Measurements from ENCODE around the gene TRMT112. TPM values are rescaled to one million over a fixed set of nuclear protein-coding genes. Genes with fewer than 3 reads are reported as not detected.

Gene TRMT112
- total and polyA plus RNA-seq, 5 donors: 91.7 to 144 (median 102) TPM

- 86% methylated on average over 7 of the region's 7 CpGs for WGBS
- Histone ChIP-seq H3K27me3 (ENCODE audit: control insufficient read depth, insufficient read depth) (no peaks in the 10 kb centered on the region), H3K9me3 (ENCODE audit: control insufficient read depth, low read length) (no peaks in the 10 kb centered on the region), H3K27ac (ENCODE audit: low read length) (no peak overlapping the region), H3K4me3 (ENCODE audit: low read length) (no peak overlapping the region), H3K4me1 (ENCODE audit: control insufficient read depth, insufficient read depth, low read length) (no peaks in the 10 kb centered on the region)
- ATAC-seq: no peak
- intact Hi-C loops (cut with DNase I): no loop called here
- no peak for DNase-seq
Observed at GRCh38 chr11:64349025-64349387, 31.6 kb upstream of the TRMT112 start.

GRCh38 chr11:64348383-64349024 is 31.1 kb upstream of the TRMT112 start:
- Histone ChIP-seq H3K4me1 (ENCODE audit: control insufficient read depth, insufficient read depth, low read length) (no peaks in the 10 kb centered on the region), H3K9me3 (ENCODE audit: control insufficient read depth, low read length) (no peaks in the 10 kb centered on the region), H3K27ac (ENCODE audit: low read length) (no peak overlapping the region), H3K4me3 (ENCODE audit: low read length) (no peak overlapping the region), H3K27me3 (ENCODE audit: control insufficient read depth, insufficient read depth) (no peaks in the 10 kb centered on the region)
- DNase-seq (peak in 1 of 3 donors; percentile 55), ATAC-seq (no peak)
- 60% methylated on average over 14 of the region's 14 CpGs for WGBS
- intact Hi-C loops (cut with DNase I): no loop called here

DNA sequence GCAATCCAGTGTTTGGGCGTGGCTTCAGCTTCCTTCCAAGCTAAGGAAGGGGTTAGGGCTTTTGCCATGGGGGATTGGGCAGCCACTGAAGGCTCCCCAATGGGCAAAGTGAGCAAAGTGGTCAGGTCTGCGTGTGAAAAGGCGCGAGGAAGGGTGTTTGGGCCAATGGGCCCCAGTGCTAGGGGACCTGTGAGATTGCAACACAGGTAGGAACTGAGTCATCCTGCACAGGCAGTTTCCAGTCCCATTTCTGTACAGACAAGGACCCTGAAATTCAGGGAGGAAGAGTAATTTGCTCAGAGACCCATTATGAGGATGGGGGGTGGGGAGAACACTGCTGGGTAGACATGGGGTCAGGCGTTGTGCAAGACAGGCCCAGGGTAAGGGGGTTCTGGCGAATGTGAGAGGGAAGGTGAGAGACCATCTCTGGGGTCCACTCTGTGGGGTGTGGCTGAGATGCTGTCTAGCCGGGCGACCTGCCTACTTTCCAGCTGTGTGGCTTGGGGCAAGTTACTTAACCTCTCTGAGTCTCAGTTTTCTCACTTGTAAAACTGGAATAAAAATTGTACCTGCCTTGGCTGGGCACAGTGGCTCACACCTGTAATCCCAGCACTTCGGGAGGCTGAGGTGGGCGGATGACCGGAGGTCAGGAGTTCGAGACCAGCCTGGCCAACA is 30.0 kb upstream of the TRMT112 start:
- DNase-seq (no peak), ATAC-seq (no peak)
- Histone ChIP-seq H3K27ac (ENCODE audit: low read length) (no peak overlapping the region), H3K4me3 (ENCODE audit: low read length) (no peak overlapping the region), H3K4me1 (ENCODE audit: control insufficient read depth, insufficient read depth, low read length) (no peaks in the 10 kb centered on the region), H3K9me3 (ENCODE audit: control insufficient read depth, low read length) (no peaks in the 10 kb centered on the region), H3K27me3 (ENCODE audit: control insufficient read depth, insufficient read depth) (no peaks in the 10 kb centered on the region)
- whole genome bisulfite sequencing: 89% methylated on average over 12 of the region's 12 CpGs
- intact Hi-C loops (cut with DNase I): no loop called here

DNA sequence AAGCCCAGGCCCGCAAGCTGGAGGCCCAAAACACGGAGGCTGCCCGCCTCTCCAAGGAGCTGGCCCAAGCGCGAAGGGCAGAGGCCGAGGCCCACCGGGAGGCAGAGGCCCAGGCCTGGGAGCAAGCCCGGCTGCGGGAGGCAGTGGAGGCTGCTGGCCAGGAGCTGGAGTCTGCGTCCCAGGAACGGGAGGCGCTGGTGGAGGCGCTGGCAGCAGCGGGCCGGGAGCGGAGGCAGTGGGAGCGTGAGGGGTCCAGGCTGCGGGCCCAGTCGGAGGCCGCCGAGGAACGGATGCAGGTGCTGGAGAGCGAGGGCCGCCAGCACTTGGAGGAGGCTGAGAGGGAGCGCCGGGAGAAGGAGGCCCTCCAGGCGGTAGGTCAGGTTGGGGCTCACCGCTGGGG is 27.4 kb upstream of the TRMT112 start:
- Histone ChIP-seq H3K4me3 (ENCODE audit: low read length) (no peak overlapping the region), H3K4me1 (ENCODE audit: control insufficient read depth, insufficient read depth, low read length) (no peaks in the 10 kb centered on the region), H3K27me3 (ENCODE audit: control insufficient read depth, insufficient read depth) (no peaks in the 10 kb centered on the region), H3K27ac (ENCODE audit: low read length) (no peak overlapping the region), H3K9me3 (ENCODE audit: control insufficient read depth, low read length) (no peaks in the 10 kb centered on the region)
- 96% methylated on average over 28 of the region's 28 CpGs for WGBS
- DNase-seq (peak in 1 of 3 donors; percentile 61), ATAC-seq (no peak)
- intact Hi-C loops (cut with DNase I): no loop called here

DNA sequence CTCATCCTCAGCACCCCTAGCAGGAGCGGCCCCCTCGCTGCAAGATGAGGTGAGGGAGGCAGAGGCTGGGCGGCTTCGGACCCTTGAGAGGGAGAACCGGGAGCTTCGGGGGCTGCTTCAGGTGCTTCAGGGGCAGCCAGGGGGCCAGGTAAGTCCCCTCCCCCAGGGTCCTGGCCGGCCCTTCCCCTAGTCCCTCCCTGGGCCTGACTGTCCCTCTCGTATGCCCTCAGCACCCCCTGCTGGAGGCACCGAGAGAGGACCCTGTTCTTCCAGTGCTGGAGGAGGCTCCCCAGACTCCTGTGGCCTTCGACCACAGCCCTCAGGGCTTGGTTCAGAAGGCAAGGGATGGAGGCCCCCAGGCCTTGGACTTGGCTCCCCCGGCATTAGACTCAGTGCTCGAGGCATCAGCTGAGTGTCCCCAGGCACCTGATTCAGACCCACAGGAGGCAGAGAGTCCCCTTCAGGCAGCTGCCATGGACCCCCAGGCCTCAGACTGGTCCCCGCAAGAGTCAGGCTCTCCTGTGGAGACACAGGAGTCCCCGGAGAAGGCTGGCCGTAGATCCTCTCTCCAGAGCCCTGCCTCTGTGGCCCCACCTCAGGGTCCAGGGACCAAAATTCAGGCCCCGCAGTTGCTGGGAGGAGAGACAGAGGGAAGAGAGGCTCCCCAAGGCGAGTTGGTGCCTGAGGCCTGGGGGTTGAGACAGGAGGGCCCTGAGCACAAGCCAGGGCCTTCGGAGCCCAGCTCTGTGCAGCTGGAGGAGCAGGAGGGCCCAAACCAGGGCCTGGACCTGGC is 26.6 kb upstream of the TRMT112 start:
- peak in 2 of 3 donors; percentile 70 to 73 for DNase-seq
- 81% methylated on average over 18 of the region's 18 CpGs for WGBS
- ATAC-seq: peak in 1 of 2 donors; percentile 4
- no peaks in the 10 kb centered on the region for H3K9me3 ChIP-seq (ENCODE audit: control insufficient read depth, low read length)
- no peak overlapping the region for H3K4me3 ChIP-seq (ENCODE audit: low read length)
- intact Hi-C loops (cut with DNase I): no loop called here
- no peaks in the 10 kb centered on the region for H3K4me1 ChIP-seq (ENCODE audit: control insufficient read depth, insufficient read depth, low read length)
- no peak overlapping the region for H3K27ac ChIP-seq (ENCODE audit: low read length)
- no peaks in the 10 kb centered on the region for H3K27me3 ChIP-seq (ENCODE audit: control insufficient read depth, insufficient read depth)

DNA sequence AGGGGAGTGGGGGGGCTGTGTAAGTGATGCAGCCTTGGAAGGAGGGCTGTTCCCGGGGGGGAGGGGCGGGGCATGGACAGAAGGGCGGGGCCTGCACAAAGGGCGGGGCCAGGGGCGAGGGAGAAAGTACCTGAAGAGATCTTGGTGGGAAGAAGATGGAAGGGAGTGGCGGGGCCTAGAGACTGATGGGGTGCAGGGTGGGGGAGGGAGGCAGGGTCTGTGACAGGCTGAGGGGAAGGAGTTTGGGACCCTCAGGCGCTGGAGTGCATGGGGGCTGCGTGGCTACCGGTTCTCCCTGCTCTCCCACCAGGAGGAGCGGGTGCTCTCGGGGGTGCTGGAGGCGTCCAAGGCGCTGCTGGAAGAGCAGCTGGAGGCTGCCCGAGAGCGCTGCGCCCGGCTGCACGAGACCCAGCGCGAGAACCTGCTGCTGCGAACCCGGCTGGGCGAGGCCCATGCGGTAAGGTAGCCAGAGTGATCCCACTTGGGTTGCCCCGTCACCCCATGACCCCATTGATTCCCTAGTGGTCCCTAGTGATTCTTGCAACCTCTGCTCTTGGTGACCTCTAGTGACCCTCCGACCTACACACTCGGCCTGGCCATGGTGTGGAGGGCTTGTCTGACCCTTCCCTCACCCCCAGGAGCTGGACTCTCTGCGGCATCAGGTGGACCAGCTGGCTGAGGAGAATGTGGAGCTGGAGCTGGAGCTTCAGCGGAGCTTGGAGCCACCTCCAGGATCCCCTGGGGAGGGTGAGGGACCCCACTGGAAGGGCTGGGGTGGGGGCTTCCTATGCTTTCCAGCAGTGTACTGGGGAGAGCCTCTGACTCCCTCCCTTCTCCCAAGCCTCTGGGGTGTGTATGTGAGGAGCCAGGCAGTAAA is 25.7 kb upstream of the TRMT112 start:
- intact Hi-C loops (cut with DNase I): no loop called here
- Histone ChIP-seq H3K4me1 (ENCODE audit: control insufficient read depth, insufficient read depth, low read length) (no peaks in the 10 kb centered on the region), H3K9me3 (ENCODE audit: control insufficient read depth, low read length) (no peaks in the 10 kb centered on the region), H3K27ac (ENCODE audit: low read length) (no peak overlapping the region), H3K27me3 (ENCODE audit: control insufficient read depth, insufficient read depth) (no peaks in the 10 kb centered on the region), H3K4me3 (ENCODE audit: low read length) (peak overlapping the region; percentile 12)
- 63% methylated on average over 29 of the region's 29 CpGs for WGBS
- DNase-seq (peak in 2 of 3 donors; percentile 38 to 61), ATAC-seq (peak in 1 of 2 donors; percentile 23)

DNA sequence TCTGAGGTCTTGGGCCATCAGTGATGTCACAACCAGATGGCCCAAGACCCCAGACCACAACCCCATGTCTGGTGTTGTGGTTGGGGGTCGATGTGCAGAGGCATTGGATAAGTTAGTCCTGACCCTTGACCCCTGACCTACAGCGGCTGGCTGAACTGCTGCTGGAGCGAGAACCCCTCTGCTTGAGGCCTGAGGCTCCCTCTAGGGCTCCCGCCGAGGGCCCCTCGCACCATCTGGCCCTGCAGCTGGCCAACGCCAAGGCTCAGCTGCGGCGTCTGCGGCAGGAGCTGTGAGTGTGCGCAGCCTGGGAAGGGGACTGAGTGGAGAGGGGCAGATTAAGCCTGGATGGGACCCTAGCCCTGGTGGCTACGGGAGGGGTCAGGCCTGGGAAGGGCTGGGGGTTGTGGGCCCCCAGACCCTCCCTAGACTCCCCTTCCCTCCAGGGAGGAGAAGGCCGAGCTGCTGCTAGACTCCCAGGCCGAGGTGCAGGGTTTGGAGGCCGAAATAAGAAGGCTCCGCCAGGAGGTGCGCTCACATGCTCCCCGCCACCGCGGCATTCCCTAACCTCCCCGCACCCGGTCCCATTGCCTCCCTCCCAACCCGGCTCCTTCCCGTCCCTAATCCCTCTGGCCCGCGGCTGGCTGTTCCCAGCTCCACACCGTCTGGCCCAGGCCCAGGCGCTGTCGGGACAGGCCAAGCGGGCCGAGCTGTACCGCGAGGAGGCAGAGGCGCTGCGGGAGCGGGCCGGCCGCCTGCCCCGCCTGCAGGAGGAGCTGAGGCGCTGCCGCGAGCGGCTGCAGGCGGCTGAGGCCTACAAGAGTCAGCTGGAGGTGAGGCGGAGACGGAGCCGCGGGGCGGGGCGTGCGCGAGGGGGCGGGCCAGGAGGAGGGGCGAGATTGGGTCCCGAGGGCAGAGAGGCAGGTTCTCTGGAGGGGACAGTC is 24.8 kb upstream of the TRMT112 start:
- intact Hi-C loops (cut with DNase I): no loop called here

DNA sequence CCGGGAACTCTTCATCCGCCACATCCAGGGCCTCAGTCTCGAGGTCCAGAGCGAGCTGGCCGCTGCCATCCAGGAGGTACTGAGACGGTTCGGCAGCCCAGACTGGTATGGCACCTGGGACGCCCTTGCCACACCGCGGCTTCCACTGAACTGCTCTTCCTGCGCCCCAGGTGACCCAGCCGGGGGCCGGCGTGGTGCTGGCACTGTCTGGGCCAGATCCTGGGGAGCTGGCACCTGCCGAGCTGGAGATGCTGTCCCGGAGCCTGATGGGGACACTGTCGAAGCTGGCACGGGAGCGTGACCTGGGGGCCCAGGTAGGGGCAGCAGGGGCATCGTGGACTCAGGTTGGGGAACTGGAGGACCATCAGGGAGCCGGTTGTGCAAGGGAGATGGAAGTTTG is 24.1 kb upstream of the TRMT112 start:
- H3K4me1 ChIP-seq (ENCODE audit: control insufficient read depth, insufficient read depth, low read length): no peaks in the 10 kb centered on the region
- no peak overlapping the region for H3K27ac ChIP-seq (ENCODE audit: low read length)
- no peaks in the 10 kb centered on the region for H3K9me3 ChIP-seq (ENCODE audit: control insufficient read depth, low read length)
- 80% methylated on average over 21 of the region's 21 CpGs for WGBS
- H3K4me3 ChIP-seq (ENCODE audit: low read length): no peak overlapping the region
- intact Hi-C loops (cut with DNase I): no loop called here
- no peak for ATAC-seq
- no peaks in the 10 kb centered on the region for H3K27me3 ChIP-seq (ENCODE audit: control insufficient read depth, insufficient read depth)
- peak in 2 of 3 donors; percentile 66 to 71 for DNase-seq

More for the DNA sequence above, 24.8 kb upstream of the TRMT112 start:
- H3K4me1 ChIP-seq (ENCODE audit: control insufficient read depth, insufficient read depth, low read length): no peaks in the 10 kb centered on the region
- H3K27ac ChIP-seq (ENCODE audit: low read length): peak overlapping the region; percentile 33
- peak; percentile 91 to 92 for ATAC-seq
- H3K4me3 ChIP-seq (ENCODE audit: low read length): peak overlapping the region; percentile 12
- no peaks in the 10 kb centered on the region for H3K27me3 ChIP-seq (ENCODE audit: control insufficient read depth, insufficient read depth)
- no peaks in the 10 kb centered on the region for H3K9me3 ChIP-seq (ENCODE audit: control insufficient read depth, low read length)
- DNase-seq: peak; percentile 90 to 97 (median 95)
- WGBS: 18% methylated on average over 55 of the region's 55 CpGs

GRCh38 chr11:64340671-64341335 is 23.4 kb upstream of the TRMT112 start:
- no peaks in the 10 kb centered on the region for H3K9me3 ChIP-seq (ENCODE audit: control insufficient read depth, low read length)
- intact Hi-C loops (cut with DNase I): no loop called here
- 27% methylated on average over 33 of the region's 33 CpGs for WGBS
- H3K27me3 ChIP-seq (ENCODE audit: control insufficient read depth, insufficient read depth): no peaks in the 10 kb centered on the region
- H3K4me1 ChIP-seq (ENCODE audit: control insufficient read depth, insufficient read depth, low read length): no peaks in the 10 kb centered on the region
- DNase-seq (peak in 2 of 3 donors; percentile 82 to 87), ATAC-seq (no peak)
- H3K27ac ChIP-seq (ENCODE audit: low read length): no peak overlapping the region
- no peak overlapping the region for H3K4me3 ChIP-seq (ENCODE audit: low read length)

Measured in right cardiac atrium (tissue), 5 donors.